RWPE2 (cell line): ENCODE measurements around the gene POFUT2.

ENCODE experiments used
- ATAC-seq: fragments of 200-7000 bp; cut with Tn5 transposase; 3 replicates; pipeline ENCODE4 v1.9.1; 2021; ENCODE audit warnings: low read depth
- DNase-seq: peaks from one replicate; pipeline ENCODE4 v3.0.0-alpha.2; 2020; ENCODE audit warnings: low spot score
- H3K27ac ChIP-seq: fragments of 450-650 bp; 2 replicates; pipeline ENCODE4 v1.5.1; 2017; ENCODE audit warnings: mild to moderate bottlenecking; ENCODE audit not compliant: poor library complexity, severe bottlenecking
- H3K27me3 ChIP-seq: fragments of 250-450 bp; sonication (Bioruptor Pico); 2 replicates; pipeline ENCODE4 v1.5.1; 2021; ENCODE audit warnings: mild to moderate bottlenecking, moderate library complexity; ENCODE audit not compliant: insufficient read depth, poor library complexity, severe bottlenecking
- H3K36me3 ChIP-seq: fragments of 250-450 bp; sonication (Bioruptor Pico); 2 replicates; pipeline ENCODE4 v1.5.1; 2020; ENCODE audit warnings: low read depth, mild to moderate bottlenecking, moderate library complexity
- H3K4me1 ChIP-seq: fragments of 250-450 bp; sonication (Bioruptor Pico); 2 replicates; pipeline ENCODE4 v1.5.1; 2021; ENCODE audit warnings: mild to moderate bottlenecking, moderate library complexity; ENCODE audit not compliant: insufficient read depth, poor library complexity, severe bottlenecking
- H3K4me3 ChIP-seq: fragments of 250-450 bp; sonication (Bioruptor Pico); 2 replicates; pipeline ENCODE4 v1.5.1; 2021; ENCODE audit warnings: mild to moderate bottlenecking, moderate library complexity; ENCODE audit not compliant: severe bottlenecking
- H3K9me3 ChIP-seq: fragments of 250-450 bp; sonication (Bioruptor Pico); 2 replicates; pipeline ENCODE4 v1.5.1; 2021; ENCODE audit warnings: mild to moderate bottlenecking, moderate library complexity; ENCODE audit not compliant: severe bottlenecking
- CTCF ChIP-seq: fragments of 450-650 bp; IDR thresholded peaks from one replicate; pipeline ENCODE4 v1.5.1; 2017; ENCODE audit warnings: mild to moderate bottlenecking, moderate library complexity; ENCODE audit not compliant: poor library complexity, severe bottlenecking

POFUT2 gene

GRCh38 chr21:45285266-45285931, 2.3 kb downstream of the POFUT2 start:
- Histone ChIP-seq H3K9me3 (no peaks in the 10 kb centered on the region), H3K27ac (no peak overlapping the region), H3K4me3 (no peak overlapping the region), H3K4me1 (no peaks in the 10 kb centered on the region), H3K36me3 (peaks cover 43% of the 10 kb centered on the region), H3K27me3 (no peaks in the 10 kb centered on the region)
- TF ChIP-seq CTCF, result no peak
- ATAC-seq, result no peak
- DNase-seq, result peak; percentile 19

- no peak for ATAC-seq
- H3K36me3 ChIP-seq, result peaks cover 45% of the 10 kb centered on the region
Measured at GRCh38 chr21:45284456-45284741, 3.3 kb downstream of the POFUT2 start.

GRCh38 chr21:45283611-45284455, 3.9 kb downstream of the POFUT2 start:
- no peaks in the 10 kb centered on the region for H3K4me1 ChIP-seq
- H3K27ac ChIP-seq, result no peak overlapping the region
- H3K9me3 ChIP-seq, result no peaks in the 10 kb centered on the region
- ATAC-seq (no peak), DNase-seq (peak; percentile 56)
- H3K27me3 ChIP-seq, result no peaks in the 10 kb centered on the region
- TF ChIP-seq CTCF, result no peak
- H3K4me3 ChIP-seq, result no peak overlapping the region
- H3K36me3 ChIP-seq, result peaks cover 43% of the 10 kb centered on the region

More at GRCh38 chr21:45284456-45284741, 3.3 kb downstream of the POFUT2 start:
- Histone ChIP-seq H3K4me1 (no peaks in the 10 kb centered on the region), H3K9me3 (no peaks in the 10 kb centered on the region), H3K4me3 (no peak overlapping the region), H3K27me3 (no peaks in the 10 kb centered on the region), H3K27ac (no peak overlapping the region)
- DNase-seq, result no peak
- TF ChIP-seq CTCF, result no peak

GRCh38 chr21:45283035-45283610, 4.6 kb downstream of the POFUT2 start:
- Histone ChIP-seq H3K27me3 (no peaks in the 10 kb centered on the region), H3K4me1 (no peaks in the 10 kb centered on the region), H3K27ac (no peak overlapping the region), H3K9me3 (no peaks in the 10 kb centered on the region), H3K4me3 (no peak overlapping the region), H3K36me3 (peaks cover 48% of the 10 kb centered on the region)
- ATAC-seq, result no peak
- no peak for TF ChIP-seq CTCF
- peak; percentile 50 for DNase-seq
